ENCODE measurements around the gene EMILIN3.

Gene EMILIN3, protein sequence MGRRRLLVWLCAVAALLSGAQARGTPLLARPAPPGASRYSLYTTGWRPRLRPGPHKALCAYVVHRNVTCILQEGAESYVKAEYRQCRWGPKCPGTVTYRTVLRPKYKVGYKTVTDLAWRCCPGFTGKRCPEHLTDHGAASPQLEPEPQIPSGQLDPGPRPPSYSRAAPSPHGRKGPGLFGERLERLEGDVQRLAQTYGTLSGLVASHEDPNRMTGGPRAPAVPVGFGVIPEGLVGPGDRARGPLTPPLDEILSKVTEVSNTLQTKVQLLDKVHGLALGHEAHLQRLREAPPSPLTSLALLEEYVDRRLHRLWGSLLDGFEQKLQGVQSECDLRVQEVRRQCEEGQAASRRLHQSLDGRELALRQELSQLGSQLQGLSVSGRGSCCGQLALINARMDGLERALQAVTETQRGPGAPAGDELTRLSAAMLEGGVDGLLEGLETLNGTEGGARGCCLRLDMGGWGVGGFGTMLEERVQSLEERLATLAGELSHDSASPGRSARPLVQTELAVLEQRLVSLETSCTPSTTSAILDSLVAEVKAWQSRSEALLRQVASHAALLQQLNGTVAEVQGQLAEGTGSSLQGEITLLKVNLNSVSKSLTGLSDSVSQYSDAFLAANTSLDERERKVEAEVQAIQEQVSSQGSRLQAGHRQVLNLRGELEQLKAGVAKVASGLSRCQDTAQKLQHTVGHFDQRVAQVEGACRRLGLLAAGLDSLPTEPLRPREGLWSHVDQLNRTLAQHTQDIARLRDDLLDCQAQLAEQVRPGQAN

DNA sequence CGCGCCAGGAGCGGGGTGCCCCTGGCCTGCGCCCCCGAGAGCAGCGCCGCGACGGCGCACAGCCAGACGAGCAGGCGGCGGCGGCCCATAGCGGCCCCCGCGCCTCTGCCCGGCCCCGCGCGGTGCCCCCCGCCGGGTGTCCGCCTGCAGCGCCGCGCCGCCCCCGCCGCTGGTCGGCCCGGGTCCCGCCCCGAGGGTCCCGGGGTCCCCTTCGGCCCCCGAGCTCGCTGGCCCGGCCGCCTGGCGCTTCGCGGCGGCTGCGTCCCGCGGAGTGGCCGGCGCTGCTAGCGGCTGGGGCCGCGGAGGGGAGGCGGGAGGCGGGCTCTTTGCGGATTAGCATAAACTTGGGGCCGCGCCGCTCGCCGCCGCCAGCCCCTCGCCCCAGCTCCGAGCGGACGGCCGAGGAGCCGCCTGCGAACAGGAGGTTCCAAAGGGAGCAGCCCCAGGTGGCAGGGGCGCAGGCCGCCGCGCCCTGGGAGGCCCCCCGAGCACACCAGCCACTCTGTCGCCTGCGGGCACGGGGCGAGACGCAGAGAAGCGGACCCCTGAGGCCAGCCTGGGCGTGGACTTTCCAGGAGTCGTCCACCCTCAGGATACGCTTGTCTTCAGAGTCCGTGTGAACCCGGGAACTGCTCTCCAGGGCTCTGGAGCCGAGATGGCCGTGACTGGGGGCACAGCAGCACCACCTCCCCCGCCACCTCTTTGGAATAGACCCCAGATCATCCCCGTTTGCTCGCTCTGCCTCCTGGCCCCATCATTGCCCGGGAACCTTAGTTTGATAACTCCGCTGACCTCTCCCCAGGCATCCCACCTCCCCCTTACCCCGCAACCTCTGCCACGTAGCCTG lies at the start of gene EMILIN3:
TSS of gene EMILIN3 (minus strand) at position 273 of the 847 bp plus-strand sequence. CDS start at position 89, 184 bp downstream.
- DNase-seq = no peak

- DNase-seq = no peak
These were observed 48.6 kb upstream of the EMILIN3 start for GRCh38 chr20:41415191-41415590.

DNA sequence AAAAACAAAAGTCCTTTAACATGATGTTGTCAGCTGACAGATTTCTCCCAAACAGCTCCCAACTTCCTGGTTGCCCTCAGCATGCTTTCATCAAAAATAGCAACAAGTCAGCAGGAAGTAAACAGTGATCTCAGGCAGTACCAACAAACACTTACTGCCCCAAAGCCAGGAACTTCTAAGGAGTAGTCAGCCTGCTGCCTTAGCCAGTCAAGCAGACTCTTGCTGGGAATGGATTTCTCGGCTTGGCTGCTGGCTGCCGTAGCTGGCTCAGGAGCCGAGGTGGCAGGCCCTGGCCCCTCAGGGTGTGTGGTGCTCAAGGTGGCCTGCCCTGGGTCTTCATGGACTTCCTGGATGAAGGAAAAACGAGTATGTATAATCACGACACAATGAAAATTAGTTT lies 46.6 kb upstream of the EMILIN3 start:
- DNase-seq = no peak

DNA sequence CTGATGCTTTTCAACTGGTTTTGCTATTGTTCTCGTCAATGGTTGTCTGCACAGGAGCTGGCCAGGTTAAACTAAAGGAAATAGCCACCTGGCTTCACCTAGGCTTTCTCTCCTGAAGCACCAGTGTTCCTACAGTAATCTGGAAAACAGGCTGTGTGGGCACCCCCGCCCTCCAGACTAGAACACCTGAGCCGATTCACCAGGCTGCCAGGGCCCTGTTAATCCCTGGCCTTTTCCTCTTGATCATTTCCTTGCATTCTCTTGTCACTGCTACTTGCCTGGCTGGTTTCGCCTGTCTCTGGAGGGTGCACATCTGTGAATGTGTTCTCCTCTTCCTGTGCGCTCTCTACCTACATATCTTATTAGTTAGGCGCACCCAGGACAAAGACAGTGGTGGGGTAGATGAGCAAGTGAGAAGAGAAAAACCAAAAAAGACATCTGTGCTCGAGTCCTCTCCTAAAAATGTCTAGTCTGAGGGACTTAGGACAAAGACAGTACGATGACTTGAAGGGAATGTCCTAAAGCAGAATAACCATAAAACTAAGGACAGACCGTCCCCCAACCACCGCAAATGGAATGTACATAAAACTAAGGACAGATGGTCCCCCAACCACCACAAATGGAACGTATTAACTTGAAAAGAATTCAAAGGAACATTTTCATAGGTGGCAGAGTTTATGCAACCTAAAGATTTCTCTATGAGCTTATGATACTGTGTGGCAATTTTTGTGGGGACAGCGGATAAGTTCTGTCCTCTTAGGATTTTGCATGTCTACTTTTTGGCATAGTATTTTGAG lies 45.9 kb upstream of the EMILIN3 start:
- no peak for DNase-seq

DNA sequence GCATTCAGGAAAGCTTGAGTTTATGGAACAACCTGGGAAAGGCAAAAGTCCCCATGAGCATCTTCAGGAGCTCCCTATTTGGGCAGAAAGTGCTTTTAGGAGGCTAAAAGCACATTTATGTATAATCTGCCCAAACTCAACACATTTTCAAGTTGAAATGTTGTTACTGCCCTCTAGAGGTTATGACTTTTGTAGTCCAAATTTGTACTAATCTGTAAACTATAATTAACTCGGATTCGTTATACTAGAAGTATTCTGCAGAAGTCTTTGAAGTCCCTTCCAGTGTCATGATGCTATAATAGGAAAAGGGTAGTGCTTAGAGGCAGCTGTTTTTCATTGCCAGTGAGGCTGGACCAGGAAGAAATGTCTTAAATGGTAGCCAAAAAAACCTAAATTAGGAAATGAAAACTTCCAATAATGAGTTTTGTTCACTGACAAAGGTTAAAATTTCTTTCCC lies 44.8 kb upstream of the EMILIN3 start:
- no peak for DNase-seq

DNA sequence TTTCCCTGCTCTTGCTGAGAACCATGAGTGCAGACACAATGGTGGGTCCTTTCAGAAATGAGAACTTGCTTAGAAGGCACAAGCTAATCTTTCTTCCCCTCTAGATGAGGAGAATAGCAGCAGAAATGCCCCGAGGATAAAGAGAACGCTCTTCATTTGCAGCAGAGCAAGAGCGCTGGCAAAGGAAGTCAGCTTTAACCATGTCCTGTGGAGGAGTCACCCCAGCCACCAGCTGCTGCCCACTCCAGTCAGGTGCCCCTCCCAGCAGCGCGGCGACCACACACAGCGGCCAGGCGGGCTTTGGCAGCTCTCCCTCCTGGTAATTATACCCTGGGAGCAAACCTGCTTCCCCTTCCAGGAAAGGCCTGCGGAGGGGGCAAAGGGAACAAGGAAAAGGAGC lies 42.4 kb upstream of the EMILIN3 start:
- DNase-seq = no peak

GRCh38 chr20:41408156-41408794 lies 41.7 kb upstream of the EMILIN3 start:
- no peak for DNase-seq

DNA sequence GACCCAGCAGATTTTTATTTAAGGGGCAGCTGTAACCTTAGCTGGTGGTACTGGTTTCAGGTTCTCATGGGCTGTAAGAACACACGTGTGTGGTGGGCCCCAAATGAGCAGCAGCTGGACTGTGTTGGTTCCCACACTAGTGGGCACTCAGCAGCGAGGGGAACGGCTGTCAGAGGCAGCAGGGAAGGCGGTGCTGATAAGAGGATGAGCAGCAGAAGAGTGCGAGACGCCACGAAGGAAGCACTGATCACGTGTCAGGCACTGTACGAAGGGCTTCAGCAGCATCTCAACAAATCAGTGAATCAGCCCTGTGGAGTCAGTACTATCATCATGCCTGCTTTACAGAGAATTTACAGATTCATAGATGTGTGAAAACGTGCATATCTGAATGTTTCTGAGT lies 41.0 kb upstream of the EMILIN3 start:
- no peak for DNase-seq

- DNase-seq = no peak
These were observed 40.4 kb upstream of the EMILIN3 start for GRCh38 chr20:41406896-41407444.

DNA sequence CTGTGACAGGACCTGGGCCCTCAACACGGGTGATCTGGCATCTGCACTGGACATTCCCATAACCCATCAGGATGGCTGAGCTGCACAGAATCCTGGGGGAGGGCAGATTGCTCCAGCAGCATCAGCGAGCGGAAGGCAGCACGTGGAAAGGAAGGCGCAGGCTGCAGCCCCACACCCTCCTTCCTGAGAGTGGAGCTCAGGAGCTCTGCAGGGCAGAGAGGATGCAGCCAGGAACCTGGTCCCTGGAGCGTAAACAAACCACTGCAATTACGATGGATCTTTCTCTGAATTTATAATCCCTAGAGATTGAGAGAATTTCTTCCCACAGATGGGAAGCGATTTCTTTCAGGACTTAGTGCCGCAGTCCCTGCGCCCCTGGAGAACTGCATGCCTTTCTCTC lies 39.7 kb upstream of the EMILIN3 start:
- no peak for DNase-seq

DNA sequence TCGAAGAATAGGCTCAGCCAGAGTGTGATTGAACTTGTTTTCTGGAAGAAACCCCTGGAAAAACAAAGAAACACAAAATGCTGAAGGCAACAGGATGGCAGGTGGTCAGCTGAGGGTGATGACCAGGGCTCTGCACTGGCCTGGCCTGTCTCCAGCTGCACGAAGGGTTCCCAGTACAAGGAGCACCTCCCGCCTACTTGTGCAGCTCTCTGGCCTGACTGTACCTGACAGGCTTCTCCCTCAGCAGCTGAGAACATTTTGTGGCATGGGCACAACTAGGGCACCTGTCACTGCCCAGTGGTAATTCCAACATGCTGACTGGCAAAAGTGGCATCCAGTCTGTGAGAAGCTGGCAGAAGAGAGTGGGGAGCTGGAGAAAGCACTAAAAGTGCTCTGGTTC lies 38.8 kb upstream of the EMILIN3 start:
- no peak for DNase-seq

- no peak for DNase-seq
These were observed 37.0 kb upstream of the EMILIN3 start for GRCh38 chr20:41403604-41404003.

GRCh38 chr20:41398408-41398807 lies 31.8 kb upstream of the EMILIN3 start:
- no peak for DNase-seq

GRCh38 chr20:41395667-41396664 lies 29.3 kb upstream of the EMILIN3 start:
- no peak for DNase-seq

DNA sequence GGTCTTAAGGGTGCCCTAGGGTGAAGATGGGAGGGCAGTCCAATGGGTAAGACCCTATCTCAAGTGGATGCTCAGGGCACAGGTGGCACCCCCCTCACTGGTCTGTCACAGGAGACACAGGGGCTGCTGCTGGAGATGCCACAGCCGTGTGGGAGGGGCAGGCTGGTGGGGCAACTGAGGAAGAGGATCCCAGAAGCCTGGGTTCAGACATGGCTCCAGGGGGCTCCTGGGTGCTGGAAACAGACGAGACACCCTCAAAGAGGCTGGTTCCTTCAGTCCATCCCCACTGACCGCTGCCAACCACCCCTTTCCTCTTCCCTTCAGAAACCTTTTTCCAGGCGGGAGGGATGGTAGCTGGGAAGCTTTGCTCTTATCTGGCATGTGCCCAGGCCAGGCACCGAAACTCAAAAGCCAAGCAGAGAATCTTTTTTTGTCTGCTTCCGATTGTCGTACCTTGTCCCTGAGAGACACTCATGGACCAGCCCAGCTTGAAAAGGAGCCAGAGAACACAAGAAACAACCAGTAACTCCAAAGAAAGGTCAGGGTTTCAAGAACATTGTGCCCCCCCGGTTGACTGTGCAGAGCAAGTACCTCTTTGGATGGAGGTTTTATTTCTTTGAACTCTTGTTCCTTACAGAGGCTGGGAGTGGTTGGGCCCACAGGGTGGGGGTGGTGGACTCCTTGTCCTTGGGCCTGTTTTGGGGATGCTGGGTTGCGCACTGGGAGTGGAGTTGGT lies 28.5 kb upstream of the EMILIN3 start:
- DNase-seq = no peak

GRCh38 chr20:41394081-41394480 lies 27.5 kb upstream of the EMILIN3 start:
- DNase-seq = no peak

GRCh38 chr20:41393705-41394066 lies 27.1 kb upstream of the EMILIN3 start:
- no peak for DNase-seq

DNA sequence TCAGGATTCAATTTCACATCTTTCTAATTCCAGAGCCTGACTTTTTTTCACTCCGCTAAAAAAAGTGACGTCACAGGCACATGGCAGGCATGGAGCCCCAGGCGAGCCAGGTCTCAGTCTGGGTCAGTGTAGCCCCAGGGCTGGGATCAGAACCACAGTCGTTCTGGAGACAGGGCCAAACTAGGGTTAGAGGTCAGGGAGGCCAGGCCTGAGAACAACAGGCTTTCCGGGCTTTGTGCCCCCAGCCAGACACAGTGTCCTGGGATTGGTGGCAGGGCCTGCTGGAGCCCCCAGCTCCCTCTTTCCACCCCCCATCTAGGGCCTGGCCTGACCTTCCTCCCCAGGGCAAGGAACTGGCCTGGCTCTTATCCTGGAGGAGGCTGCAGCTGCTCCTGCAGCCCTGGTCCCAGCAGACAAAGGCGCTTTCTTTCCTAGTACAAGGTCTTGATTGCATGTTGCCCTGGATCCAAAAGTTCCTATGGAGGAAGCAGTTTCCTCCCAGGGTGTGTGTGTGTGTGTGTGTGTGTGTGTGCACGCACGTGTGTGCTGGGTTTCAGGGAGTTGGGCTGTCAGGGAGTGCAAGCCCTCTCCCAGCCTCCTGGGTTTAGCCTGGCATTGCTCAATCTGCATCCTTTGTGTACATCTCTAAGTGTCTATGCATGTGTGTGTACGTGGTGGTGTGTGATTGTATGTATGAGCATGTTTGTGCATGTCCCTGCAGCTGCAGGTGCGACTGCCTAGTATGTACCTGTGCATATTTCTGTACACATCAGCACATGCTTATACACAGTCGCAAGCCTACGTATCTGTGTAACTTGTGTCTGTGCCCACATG lies 26.5 kb upstream of the EMILIN3 start:
- DNase-seq = no peak

GRCh38 chr20:41392295-41392694 lies 25.7 kb upstream of the EMILIN3 start:
- no peak for DNase-seq

Data from NCI-H2029 treated with DMSO at 0.1 percent for 48 hours (cell line).